HFFc6 (cell line): ENCODE measurements around the gene KLHL29. TPM values are rescaled to one million over a fixed set of nuclear protein-coding genes. Genes with fewer than 3 reads are reported as not detected.
A peak's percentile ranks its signal among the peaks of the same experiment; 100 is the strongest.

Experiments used
- DNase-seq: peaks from one replicate; pipeline ENCODE4 v3.0.0-alpha.2; 2018
- H3K27ac Mint-ChIP-seq: 2 replicates; pipeline ENCODE4 v1.8.0; 2020; ENCODE audit warnings: mild to moderate bottlenecking, mixed read lengths
- H3K27me3 Mint-ChIP-seq: 2 replicates; pipeline ENCODE4 v1.8.0; 2021; ENCODE audit warnings: mild to moderate bottlenecking, moderate library complexity, mixed read lengths; ENCODE audit not compliant: insufficient read depth
- H3K36me3 Mint-ChIP-seq: 2 replicates; pipeline ENCODE4 v1.8.0; 2021; ENCODE audit warnings: low read depth, mixed read lengths
- H3K4me1 Mint-ChIP-seq: 2 replicates; pipeline ENCODE4 v1.8.0; 2020; ENCODE audit warnings: low read depth, mixed read lengths
- H3K4me3 Mint-ChIP-seq: 2 replicates; pipeline ENCODE4 v1.8.0; 2020; ENCODE audit warnings: mild to moderate bottlenecking, moderate library complexity, mixed read lengths
- H3K9me3 Mint-ChIP-seq: 2 replicates; pipeline ENCODE4 v1.8.0; 2020; ENCODE audit warnings: mild to moderate bottlenecking, mixed read lengths
- CTCF ChIP-seq: fragments of 200-600 bp; sonication (generic); IDR thresholded peaks from 2 replicates; pipeline ENCODE4 v1.5.0; 2021; ENCODE audit warnings: antibody characterized with exemption, mild to moderate bottlenecking
- total RNA-seq, 6 experiments: library from RNA; stranded (reverse); fragmentation: NEBNext Ultra II Directional; extraction: Animal tissue kit (Norgen Biotek cat#: 25700); gene quantifications; 2 replicates in 1 of 6; 3 replicates in 5 of 6; pipeline ENCODE4 v1.2.3, GENCODE V29; 2021

Gene KLHL29
- total RNA-seq, 6 experiments from 2014 or later: 7.4 to 9.7 (median 8.6) TPM

DNA sequence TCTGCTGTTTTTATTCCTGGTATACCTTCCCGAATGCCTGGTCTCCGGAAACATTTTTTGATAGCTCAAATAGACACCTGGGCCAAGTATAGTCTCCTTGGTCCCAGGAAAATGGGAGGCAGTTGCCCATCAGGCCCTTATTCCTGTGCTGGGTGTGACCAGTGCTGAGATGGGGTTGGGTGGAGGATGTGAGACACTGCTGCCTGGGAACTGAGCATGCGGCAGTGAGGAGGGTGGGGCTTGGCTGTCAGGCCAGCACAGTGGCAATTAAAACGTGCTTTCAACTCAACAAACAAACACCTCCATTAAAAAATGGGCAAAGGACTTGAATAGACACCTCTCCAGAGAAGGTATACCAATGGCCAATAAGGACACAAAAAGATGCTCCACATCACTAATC, 12.5 kb downstream of the KLHL29 start:
- no peaks in the 10 kb centered on the region for H3K36me3 Mint-ChIP-seq
- H3K27ac Mint-ChIP-seq: no peak overlapping the region
- peaks cover 11% of the 10 kb centered on the region for H3K4me1 Mint-ChIP-seq
- H3K9me3 Mint-ChIP-seq: no peaks in the 10 kb centered on the region
- TF ChIP-seq CTCF: no peak
- peaks cover 3% of the 10 kb centered on the region for H3K27me3 Mint-ChIP-seq
- H3K4me3 Mint-ChIP-seq: no peak overlapping the region
- DNase-seq: no peak

- DNase-seq: no peak
- no peak overlapping the region for H3K4me3 Mint-ChIP-seq
- peaks cover 18% of the 10 kb centered on the region for H3K4me1 Mint-ChIP-seq
- peak; percentile 15; the same call in 1 of the 2 replicates for TF ChIP-seq CTCF
- H3K9me3 Mint-ChIP-seq: no peaks in the 10 kb centered on the region
- no peaks in the 10 kb centered on the region for H3K36me3 Mint-ChIP-seq
- no peak overlapping the region for H3K27ac Mint-ChIP-seq
- H3K27me3 Mint-ChIP-seq: no peaks in the 10 kb centered on the region; the same call in 1 of the 2 replicates
Measured at GRCh38 chr2:23399674-23400261, 14.8 kb downstream of the KLHL29 start.

DNA sequence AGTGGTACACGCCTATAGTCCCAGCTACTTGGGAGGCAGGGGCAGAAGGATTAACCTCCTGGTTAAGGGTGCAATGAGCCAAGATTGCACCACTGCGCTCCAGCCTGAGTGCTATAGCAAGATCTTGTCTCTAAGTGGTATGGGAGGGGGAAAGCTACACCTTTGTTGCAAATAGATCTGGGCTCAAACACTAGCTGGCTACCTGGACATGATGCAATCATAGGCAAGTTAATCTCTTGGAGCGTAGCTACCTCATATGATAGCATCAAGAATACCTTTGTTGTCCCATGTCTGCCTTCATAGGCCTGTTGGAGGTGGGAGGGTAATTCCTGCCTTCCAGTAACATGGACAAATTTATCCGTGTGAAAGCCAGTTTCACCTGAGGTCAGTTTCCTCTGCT, 15.7 kb downstream of the KLHL29 start:
- Mint-ChIP-seq H3K4me1 (peaks cover 23% of the 10 kb centered on the region), H3K36me3 (peaks cover 4% of the 10 kb centered on the region; the same call in 1 of the 2 replicates), H3K27me3 (no peaks in the 10 kb centered on the region; the same call in 1 of the 2 replicates), H3K9me3 (no peaks in the 10 kb centered on the region), H3K4me3 (no peak overlapping the region), H3K27ac (no peak overlapping the region)
- DNase-seq: no peak
- TF ChIP-seq CTCF: no peak

DNA sequence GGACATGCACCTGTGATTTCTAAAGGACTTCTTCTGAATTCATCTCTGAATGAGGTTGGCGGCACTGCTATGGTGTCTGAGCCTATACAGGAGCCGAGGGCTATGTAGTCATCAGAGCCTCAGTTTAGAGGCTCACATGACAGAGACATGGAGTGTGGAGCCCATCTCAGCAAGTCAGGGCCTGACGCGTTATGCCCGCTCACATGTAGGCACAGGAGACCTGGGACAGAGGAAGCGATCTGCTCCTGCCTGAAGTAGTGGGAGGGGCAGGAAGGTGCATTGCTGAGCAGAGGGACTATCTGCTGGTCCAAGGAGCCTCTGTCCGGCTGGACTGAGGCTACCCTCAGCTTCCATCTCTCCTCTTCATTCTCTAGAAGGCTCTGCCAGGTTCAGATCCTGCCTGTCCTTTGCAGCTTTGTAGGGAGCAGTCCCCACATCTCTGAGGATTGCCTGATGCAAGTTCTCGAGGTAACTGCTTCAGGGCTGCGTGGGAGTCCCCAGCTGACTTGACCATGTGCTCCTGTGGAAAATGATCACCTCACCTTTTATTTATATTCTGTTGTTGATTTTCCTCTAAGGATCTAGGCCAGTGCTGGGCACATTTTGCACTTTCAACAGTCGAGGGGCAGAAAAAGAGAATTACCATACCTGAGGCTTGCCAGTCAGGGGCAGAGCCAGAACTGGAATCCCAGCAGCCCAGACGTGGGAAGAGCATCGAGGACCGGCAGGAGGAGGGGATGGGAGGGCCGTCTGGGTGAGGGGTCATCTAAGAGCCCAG, 16.6 kb downstream of the KLHL29 start:
- H3K4me3 Mint-ChIP-seq: no peak overlapping the region
- DNase-seq: no peak
- H3K36me3 Mint-ChIP-seq: peaks cover 5% of the 10 kb centered on the region; the same call in 1 of the 2 replicates
- H3K9me3 Mint-ChIP-seq: no peaks in the 10 kb centered on the region
- H3K4me1 Mint-ChIP-seq: peaks cover 23% of the 10 kb centered on the region
- TF ChIP-seq CTCF: no peak
- no peak overlapping the region for H3K27ac Mint-ChIP-seq
- H3K27me3 Mint-ChIP-seq: no peaks in the 10 kb centered on the region; the same call in 1 of the 2 replicates

DNA sequence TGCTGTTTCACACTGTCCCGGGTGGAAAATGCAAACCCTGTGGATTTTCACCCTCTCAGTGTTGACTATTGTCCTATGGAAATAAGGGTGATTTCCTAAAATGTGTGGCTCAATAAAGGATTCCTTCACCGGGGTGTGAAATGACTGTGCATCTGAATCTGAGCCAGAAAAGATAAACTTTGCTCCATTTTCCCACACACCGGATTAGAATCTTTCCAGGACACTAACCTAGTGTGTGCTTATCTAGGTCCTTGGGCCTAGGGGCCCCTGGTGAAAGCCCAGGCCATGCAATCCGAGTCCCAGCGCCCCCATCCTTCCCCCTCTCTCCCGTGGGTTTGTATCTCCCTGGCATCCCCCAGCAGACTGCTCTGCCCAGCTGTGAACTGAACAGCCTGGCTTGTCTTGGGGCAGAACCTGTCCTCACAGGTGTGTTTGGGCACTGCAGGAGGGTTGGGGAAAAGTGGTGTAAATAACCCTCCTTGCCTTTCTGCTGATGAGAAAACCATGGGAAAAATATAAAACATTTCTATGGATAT, 17.3 kb downstream of the KLHL29 start:
- H3K9me3 Mint-ChIP-seq: no peaks in the 10 kb centered on the region
- no peak overlapping the region for H3K4me3 Mint-ChIP-seq
- no peak overlapping the region for H3K27ac Mint-ChIP-seq
- no peak for DNase-seq
- peaks cover 23% of the 10 kb centered on the region for H3K4me1 Mint-ChIP-seq
- H3K27me3 Mint-ChIP-seq: no peaks in the 10 kb centered on the region; the same call in 1 of the 2 replicates
- no peak for TF ChIP-seq CTCF
- peaks cover 5% of the 10 kb centered on the region; the same call in 1 of the 2 replicates for H3K36me3 Mint-ChIP-seq
